HepG2 (cell line): ENCODE results near the gene TEX261.

Experiments
- PRDM15 ChIP-seq: sonication (generic); formaldehyde crosslinking; IDR thresholded peaks from 2 replicates; pipeline ENCODE4 v1.4.0; 2020; ENCODE audit warnings: missing genetic modification reagents
- RFX5 ChIP-seq: IDR thresholded peaks from 2 replicates; pipeline ENCODE4 v1.6.1; 2011; ENCODE audit warnings: low read depth, low read length, improper control_type of control experiment

- TF ChIP-seq RFX5 (no peak), PRDM15 (CRISPR knock-in tag) (no peak)
These were observed 31.5 kb downstream of the TEX261 start for GRCh38 chr2:70962885-70963878.
